ACC112 (cell line): Measurements from ENCODE around the gene XPC.

ENCODE experiments used
- H2AFZ ChIP-seq: fragments of 200-600 bp; sonication (generic); one replicate; pipeline ENCODE4 v1.6.0; 2017; ENCODE audit warnings: antibody characterized with exemption, low read length; ENCODE audit not compliant: unreplicated experiment
- H3K27ac ChIP-seq: fragments of 200-600 bp; sonication (generic); 2 replicates; pipeline ENCODE4 v1.5.1; 2014; ENCODE audit warnings: low read depth, mild to moderate bottlenecking, antibody characterized with exemption, low read length, moderate library complexity
- H3K27me3 ChIP-seq: fragments of 200-600 bp; sonication (generic); 2 replicates; pipeline ENCODE4 v1.6.1; 2014; ENCODE audit warnings: mild to moderate bottlenecking, antibody characterized with exemption, low read length, moderate library complexity, mixed read lengths; ENCODE audit not compliant: insufficient read depth
- H3K36me3 ChIP-seq: fragments of 200-600 bp; sonication (generic); 2 replicates; pipeline ENCODE4 v1.6.1; 2016; ENCODE audit warnings: mild to moderate bottlenecking, antibody characterized with exemption, low read length, moderate library complexity, mixed read lengths; ENCODE audit not compliant: insufficient read depth
- H3K4me1 ChIP-seq: fragments of 200-600 bp; sonication (generic); one replicate; pipeline ENCODE4 v1.6.1; 2016; ENCODE audit warnings: low read length, mixed read lengths; ENCODE audit not compliant: insufficient read depth, unreplicated experiment, control insufficient read depth
- H3K4me3 ChIP-seq: fragments of 200-600 bp; sonication (generic); 2 replicates; pipeline ENCODE4 v1.5.1; 2014; ENCODE audit warnings: mild to moderate bottlenecking, low read depth, low read length
- H3K79me2 ChIP-seq: fragments of 200-600 bp; sonication (generic); one replicate; pipeline ENCODE4 v1.6.0; 2016; ENCODE audit warnings: low read length; ENCODE audit not compliant: control insufficient read depth, unreplicated experiment, insufficient read depth

XPC gene

GRCh38 chr3:14156201-14156600 lies 22.2 kb downstream of the XPC start:
- Histone ChIP-seq H3K27me3 (no peaks in the 10 kb centered on the region), H2AFZ (no peak overlapping the region), H3K79me2 (no peaks in the 10 kb centered on the region), H3K36me3 (peaks cover 30% of the 10 kb centered on the region), H3K4me1 (no peaks in the 10 kb centered on the region), H3K27ac (no peak overlapping the region), H3K4me3 (no peak overlapping the region)

- Histone ChIP-seq H2AFZ (no peak overlapping the region), H3K79me2 (no peaks in the 10 kb centered on the region), H3K4me1 (no peaks in the 10 kb centered on the region), H3K36me3 (peaks cover 18% of the 10 kb centered on the region), H3K4me3 (no peak overlapping the region), H3K27ac (no peak overlapping the region), H3K27me3 (no peaks in the 10 kb centered on the region)
Measured at GRCh38 chr3:14154895-14155440, 23.4 kb downstream of the XPC start.

GRCh38 chr3:14154276-14154675 lies 24.1 kb downstream of the XPC start:
- H3K27ac ChIP-seq: no peak overlapping the region
- H2AFZ ChIP-seq: no peak overlapping the region
- no peaks in the 10 kb centered on the region for H3K27me3 ChIP-seq
- no peaks in the 10 kb centered on the region for H3K79me2 ChIP-seq
- no peaks in the 10 kb centered on the region for H3K4me1 ChIP-seq
- no peak overlapping the region for H3K4me3 ChIP-seq
- H3K36me3 ChIP-seq: peaks cover 15% of the 10 kb centered on the region

GRCh38 chr3:14153663-14154062 lies 24.7 kb downstream of the XPC start:
- Histone ChIP-seq H3K4me1 (no peaks in the 10 kb centered on the region), H3K27ac (no peak overlapping the region), H3K36me3 (peaks cover 9% of the 10 kb centered on the region; the same call in 1 of the 2 replicates)

GRCh38 chr3:14152963-14153355 lies 25.4 kb downstream of the XPC start:
- Histone ChIP-seq H3K36me3 (peaks cover 7% of the 10 kb centered on the region; the same call in 1 of the 2 replicates), H3K27me3 (no peaks in the 10 kb centered on the region), H3K79me2 (no peaks in the 10 kb centered on the region), H3K4me3 (no peak overlapping the region), H2AFZ (no peak overlapping the region), H3K27ac (no peak overlapping the region), H3K4me1 (no peaks in the 10 kb centered on the region)

More at GRCh38 chr3:14153663-14154062, 24.7 kb downstream of the XPC start:
- Histone ChIP-seq H3K79me2 (no peaks in the 10 kb centered on the region), H2AFZ (no peak overlapping the region), H3K4me3 (no peak overlapping the region), H3K27me3 (no peaks in the 10 kb centered on the region)

GRCh38 chr3:14152233-14152962 lies 26.0 kb downstream of the XPC start:
- Histone ChIP-seq H3K79me2 (no peaks in the 10 kb centered on the region), H3K27ac (no peak overlapping the region), H3K4me1 (no peaks in the 10 kb centered on the region), H2AFZ (no peak overlapping the region), H3K4me3 (no peak overlapping the region), H3K27me3 (no peaks in the 10 kb centered on the region), H3K36me3 (peaks cover 4% of the 10 kb centered on the region; the same call in 1 of the 2 replicates)

GRCh38 chr3:14151471-14152083 lies 26.8 kb downstream of the XPC start:
- H3K79me2 ChIP-seq: no peaks in the 10 kb centered on the region
- no peaks in the 10 kb centered on the region for H3K4me1 ChIP-seq
- H2AFZ ChIP-seq: no peak overlapping the region
- H3K27ac ChIP-seq: no peak overlapping the region
- H3K27me3 ChIP-seq: no peaks in the 10 kb centered on the region
- H3K4me3 ChIP-seq: no peak overlapping the region
- H3K36me3 ChIP-seq: peaks cover 3% of the 10 kb centered on the region; the same call in 1 of the 2 replicates

GRCh38 chr3:14150491-14151230 lies 27.7 kb downstream of the XPC start:
- peaks cover 5% of the 10 kb centered on the region for H3K4me1 ChIP-seq
- H3K4me3 ChIP-seq: no peak overlapping the region
- no peaks in the 10 kb centered on the region for H3K79me2 ChIP-seq
- no peaks in the 10 kb centered on the region for H3K27me3 ChIP-seq
- H3K36me3 ChIP-seq: peaks cover 6% of the 10 kb centered on the region; the same call in 1 of the 2 replicates
- no peak overlapping the region for H2AFZ ChIP-seq
- H3K27ac ChIP-seq: no peak overlapping the region

- no peak overlapping the region for H3K4me3 ChIP-seq
- H2AFZ ChIP-seq: no peak overlapping the region
- no peak overlapping the region for H3K27ac ChIP-seq
- peaks cover 6% of the 10 kb centered on the region; the same call in 1 of the 2 replicates for H3K36me3 ChIP-seq
- H3K79me2 ChIP-seq: no peaks in the 10 kb centered on the region
- no peaks in the 10 kb centered on the region for H3K27me3 ChIP-seq
- peaks cover 11% of the 10 kb centered on the region for H3K4me1 ChIP-seq
Measured at GRCh38 chr3:14150078-14150477, 28.3 kb downstream of the XPC start.

- Histone ChIP-seq H3K4me3 (no peak overlapping the region), H2AFZ (no peak overlapping the region), H3K27ac (no peak overlapping the region), H3K27me3 (no peaks in the 10 kb centered on the region), H3K79me2 (no peaks in the 10 kb centered on the region), H3K4me1 (peaks cover 21% of the 10 kb centered on the region), H3K36me3 (peaks cover 4% of the 10 kb centered on the region; the same call in 1 of the 2 replicates)
Measured at GRCh38 chr3:14148041-14148985, 30.1 kb downstream of the XPC start.
